DMS153 treated with DMSO at 0.1 percent for 48 hours (cell line): Measurements from ENCODE around the gene RNF213.

Source experiments
- DNase-seq: peaks from one replicate; lab custom pipeline; 2025; ENCODE audit not compliant: unreplicated experiment; lab: John Stamatoyannopoulos, UW

The RNF213 gene

DNA sequence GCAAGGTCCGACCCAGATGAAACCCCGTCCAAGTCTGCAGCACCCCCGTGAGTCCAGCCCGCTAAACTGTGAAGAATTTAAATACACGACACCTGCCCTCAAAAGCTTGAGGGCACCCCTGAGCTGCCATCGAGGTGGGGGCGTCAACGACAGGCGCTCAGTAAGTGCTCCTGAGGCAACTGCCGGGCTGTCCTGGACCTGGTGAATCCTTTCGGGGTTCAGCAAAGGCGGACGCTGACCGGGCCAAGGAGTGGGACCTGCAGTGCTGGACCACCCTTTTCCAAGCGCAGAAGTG, 153.8 kb downstream of the RNF213 start:
- DNase-seq, result no peak

DNA sequence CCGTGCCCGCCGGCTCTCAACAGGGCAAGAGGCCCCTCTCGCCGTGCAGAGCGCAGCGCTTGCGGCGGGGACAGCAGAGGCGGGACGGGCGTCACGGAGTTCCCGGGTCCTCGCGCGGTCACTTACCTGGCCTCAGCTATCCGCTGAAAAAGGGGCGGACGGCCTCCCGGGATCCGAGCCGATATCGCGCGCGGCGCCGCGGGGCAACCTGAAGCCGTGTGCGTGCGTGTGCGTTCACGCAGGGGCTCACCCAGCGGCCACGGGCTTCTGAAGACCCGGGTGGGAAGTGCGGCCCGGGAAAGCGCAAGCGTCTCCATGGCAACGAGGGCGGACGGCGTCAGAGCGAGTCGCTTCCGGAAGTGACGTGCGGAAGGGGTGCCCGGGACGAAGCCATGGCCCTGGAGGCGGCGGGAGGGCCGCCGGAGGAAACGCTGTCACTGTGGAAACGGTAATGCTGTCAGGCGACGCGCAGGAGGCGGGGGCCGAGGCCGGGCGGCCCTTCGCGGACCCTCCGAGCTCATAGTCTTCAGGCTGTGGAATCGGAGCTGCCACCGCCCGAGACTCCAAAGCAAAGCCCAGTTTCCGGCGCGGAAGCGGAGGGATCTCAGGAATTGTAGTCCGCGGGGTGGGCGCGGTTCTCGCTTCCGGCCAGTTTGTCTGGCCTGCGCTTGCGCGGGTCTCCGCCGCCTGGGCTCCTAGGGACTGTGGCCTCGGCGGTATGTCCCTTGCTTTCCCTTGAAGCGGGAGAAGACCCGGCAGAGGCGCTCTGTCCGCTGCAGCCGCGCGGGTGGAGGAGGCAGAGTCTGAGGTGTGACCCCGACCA, 154.4 kb downstream of the RNF213 start, which contains the start of gene ENDOV:
Gene ENDOV (plus strand): TSS at position 365 of the 823 bp plus-strand sequence. CDS start 28 bp downstream, at position 393.
- DNase-seq, result peak; percentile 84

- DNase-seq, result no peak
Measured at GRCh38 chr17:80415626-80416137, 155.0 kb downstream of the RNF213 start.

DNA sequence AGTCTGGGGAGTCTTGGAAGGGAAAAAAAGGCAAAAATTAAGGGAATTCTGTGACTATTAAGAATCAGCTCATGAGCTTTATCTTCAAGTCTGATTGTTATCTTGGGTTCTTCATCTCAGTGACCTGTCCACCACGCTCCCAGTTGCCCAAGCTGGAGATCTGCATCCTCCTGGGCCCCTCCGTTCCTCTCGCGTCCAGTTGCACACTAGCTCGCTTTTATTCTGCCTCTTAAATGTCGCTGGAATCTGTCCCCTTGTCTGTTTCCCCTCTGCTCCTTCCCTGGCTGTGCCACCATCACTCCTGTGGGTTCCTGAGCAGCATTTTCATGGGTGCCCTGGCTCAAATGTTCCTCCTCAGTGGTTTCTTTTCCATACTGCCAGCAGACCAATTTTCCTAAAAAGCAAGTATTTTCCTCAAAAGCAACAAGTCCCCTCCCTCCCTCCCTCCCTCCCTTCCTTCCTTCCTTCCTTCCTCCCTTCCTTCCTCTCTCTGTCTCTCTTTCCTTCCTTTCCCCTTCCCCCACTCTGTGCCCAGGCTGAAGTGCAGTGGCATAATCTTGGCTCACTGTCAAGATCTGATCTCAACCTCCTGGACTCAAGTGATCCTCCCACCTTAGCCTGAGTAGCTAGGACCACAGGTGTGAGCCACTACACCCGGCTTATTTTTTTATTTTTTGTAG, 155.7 kb downstream of the RNF213 start:
- DNase-seq, result no peak

DNA sequence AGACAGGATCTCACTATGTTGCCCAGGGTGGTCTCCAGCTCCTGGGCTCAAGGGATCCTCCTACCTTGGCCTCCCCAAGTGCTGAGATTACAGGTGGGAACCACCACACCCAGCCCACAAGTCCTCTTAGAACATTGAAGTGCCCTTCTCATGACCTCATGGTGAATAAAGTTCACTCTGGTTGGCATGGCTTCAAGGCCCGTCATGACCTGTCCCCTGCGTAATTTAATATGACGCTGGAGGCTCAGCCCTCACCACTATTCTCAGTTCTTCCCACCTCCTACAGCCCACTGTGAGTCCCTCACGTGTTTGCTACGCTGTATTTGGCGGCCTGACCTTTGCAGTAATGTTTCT, 156.3 kb downstream of the RNF213 start:
- DNase-seq, result no peak

GRCh38 chr17:80418589-80418988, 157.9 kb downstream of the RNF213 start:
- no peak for DNase-seq

GRCh38 chr17:80419255-80419654, 158.6 kb downstream of the RNF213 start:
- DNase-seq, result no peak

DNA sequence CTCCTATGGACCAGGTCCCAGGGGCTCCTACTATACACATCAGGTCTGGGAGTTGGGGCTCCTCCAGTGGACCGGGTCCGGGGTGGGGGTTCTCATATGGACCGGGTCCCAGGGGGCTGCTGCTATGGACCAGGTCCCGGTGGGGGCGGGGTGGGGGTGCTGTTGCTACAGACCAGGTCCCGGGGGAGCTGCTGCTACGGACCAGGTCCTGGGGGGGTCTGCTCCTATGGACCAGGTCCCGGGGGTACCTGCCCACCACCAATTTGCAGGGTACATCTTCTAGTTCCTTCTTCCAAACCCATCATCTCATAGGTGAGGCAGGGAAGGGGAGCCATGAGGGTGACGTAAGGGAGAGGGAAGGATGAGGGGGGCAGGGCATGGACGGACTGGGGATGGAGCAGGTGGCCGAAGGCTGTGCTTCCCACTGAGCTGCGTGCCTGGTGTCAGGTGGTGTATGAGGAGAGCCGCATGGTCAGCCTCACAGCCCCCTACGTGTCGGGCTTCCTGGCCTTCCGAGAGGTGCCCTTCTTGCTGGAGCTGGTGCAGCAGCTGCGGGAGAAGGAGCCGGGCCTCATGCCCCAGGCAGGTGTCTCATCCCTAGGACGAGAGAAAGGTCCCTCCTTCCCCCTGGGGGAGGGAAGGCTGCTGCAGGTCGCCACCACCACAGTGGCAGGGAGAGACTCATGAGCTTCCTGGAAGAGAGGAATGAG, 160.9 kb downstream of the RNF213 start:
- no peak for DNase-seq

DNA sequence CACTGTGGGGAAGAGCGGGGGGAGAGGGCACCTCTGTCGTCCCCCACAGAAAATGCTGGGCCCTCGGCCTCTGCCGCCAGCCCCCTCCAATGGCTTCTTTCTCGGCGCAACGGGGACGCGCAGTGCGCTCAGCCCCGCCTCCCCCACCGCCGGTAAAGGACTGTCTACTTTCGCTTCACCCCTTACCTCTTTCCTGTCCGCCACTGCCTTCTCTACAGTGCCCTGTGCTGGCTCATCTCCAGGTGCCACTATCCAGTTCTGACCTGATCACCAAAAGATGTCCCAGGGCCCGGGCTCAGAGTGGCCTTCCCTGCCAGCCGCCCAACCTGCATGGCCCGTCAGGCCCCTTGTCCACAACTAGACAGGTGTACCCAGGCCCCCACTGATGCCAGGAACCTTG, 161.6 kb downstream of the RNF213 start:
- no peak for DNase-seq

DNA sequence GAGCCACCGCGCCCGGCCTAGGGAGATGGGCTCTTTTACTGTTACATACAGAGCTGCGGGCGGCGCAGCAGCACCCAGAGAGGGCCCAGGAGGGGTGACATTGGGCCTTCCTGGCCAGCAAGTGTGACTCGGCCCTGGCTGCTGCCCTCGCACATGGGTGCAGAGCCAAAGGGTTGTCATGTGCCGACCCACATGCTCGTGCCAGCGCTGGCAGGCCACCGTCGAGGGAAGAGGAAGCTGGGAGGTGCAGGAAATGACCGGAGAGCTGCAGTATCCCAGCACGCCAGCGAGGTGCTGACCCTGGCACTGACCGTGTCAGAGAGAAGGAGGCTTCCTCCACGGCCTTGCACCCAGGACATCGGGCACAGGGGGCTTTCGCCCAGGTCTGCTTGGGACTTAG, 162.3 kb downstream of the RNF213 start:
- DNase-seq, result no peak

DNA sequence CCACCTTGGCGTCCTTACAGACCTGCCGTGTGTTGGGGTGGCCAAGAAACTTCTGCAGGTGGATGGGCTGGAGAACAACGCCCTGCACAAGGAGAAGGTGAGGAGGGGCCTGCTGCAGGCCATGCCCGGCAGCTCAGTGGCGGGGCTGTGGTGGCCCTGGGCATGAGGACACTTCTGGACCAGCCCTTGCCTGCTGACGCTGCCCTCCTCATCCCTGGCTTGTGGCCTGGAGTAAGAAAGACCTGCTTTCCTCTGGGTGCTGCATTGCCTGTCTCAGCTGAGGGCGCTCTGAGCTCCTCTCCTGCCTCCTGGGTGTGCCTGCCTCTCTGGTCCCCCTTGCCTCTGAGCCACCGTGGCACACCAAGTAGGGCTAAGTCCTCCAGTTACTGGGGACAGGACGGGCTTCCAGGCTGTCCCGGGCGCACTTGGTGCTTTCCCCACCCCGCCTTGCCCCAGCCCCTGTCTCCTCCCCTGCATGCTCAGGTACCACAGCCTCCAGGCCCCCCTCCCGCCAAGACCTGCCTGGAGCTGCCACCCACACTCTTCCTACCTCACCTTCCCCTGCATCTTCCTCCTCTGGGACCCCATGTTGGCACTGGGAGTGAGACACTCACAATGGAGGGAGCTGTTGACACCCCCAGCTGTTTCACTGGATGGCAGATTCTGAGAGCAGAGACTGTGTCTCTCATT, 163.0 kb downstream of the RNF213 start:
- DNase-seq, result no peak

GRCh38 chr17:80424261-80424660, 163.6 kb downstream of the RNF213 start:
- DNase-seq, result no peak

DNA sequence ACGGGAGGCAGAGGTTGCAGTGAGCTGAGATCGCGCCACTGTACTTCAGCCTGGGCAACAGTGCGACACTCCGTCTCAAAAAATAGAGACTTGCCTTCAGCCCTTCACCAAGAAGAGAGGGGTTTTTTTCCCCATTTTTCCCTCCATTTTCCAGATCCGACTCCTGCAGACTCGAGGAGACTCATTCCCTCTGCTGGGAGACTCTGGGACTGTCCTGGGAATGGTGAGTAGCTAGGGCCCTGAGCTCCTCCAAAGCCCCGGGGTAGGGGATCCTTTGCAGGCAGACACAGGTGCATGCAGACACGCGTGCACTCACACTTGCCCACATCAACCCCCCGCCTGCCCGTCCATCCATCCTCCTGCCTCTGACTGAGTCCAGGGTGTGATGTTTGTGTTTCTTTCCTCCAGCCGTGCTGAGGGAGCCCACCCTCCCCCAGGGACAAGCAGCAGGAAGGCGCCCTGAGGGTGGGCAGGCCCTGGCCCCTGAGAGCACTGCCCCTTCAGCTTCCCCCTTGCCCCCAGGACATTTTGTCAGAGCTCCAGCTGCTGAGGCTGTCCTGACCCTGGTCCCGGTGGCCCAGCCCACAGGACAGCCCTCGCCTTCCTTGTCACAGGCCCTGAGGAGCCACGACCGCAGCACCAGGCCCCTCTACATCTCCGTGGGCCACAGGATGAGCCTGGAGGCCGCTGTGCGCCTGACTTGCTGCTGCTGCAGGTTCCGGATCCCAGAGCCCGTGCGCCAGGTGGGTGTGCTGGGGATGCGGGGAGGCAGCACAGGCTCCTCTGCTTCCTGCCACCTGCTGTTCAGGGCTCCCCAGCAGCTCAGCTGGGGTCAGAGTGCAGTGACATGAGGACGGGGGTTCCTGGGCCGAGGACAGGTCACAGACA, 164.5 kb downstream of the RNF213 start:
- no peak for DNase-seq

DNA sequence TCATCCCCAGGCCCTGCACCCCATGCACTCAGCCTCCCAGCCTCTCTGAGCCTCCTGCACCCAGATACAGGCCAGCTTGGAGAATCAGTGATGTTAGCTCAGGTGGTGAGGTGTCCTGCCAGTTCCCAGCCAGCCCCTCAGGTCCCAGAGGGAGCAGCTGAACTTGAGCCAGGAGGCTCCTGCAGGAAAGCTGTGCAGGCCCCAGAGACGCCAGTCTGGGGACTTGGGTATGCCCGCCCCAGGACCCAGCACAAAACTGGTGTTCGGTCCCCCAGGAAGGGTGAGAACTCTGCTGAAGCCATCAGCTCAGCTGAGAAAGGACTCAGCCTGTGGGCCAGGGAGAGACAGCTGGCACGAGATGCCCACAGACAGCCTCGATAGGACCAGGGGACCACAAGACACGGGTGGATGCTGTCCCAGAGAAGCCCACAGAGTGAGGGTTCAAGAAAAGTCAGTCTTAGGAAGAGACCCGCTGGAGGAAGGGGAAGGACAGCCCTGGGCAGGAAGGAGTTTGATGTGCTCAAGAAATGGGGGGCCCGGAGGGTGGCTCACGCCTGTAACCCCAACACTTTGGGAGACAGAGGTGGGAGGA, 165.3 kb downstream of the RNF213 start:
- no peak for DNase-seq

- DNase-seq, result peak; percentile 21
Measured at GRCh38 chr17:80426671-80427326, 166.1 kb downstream of the RNF213 start.

DNA sequence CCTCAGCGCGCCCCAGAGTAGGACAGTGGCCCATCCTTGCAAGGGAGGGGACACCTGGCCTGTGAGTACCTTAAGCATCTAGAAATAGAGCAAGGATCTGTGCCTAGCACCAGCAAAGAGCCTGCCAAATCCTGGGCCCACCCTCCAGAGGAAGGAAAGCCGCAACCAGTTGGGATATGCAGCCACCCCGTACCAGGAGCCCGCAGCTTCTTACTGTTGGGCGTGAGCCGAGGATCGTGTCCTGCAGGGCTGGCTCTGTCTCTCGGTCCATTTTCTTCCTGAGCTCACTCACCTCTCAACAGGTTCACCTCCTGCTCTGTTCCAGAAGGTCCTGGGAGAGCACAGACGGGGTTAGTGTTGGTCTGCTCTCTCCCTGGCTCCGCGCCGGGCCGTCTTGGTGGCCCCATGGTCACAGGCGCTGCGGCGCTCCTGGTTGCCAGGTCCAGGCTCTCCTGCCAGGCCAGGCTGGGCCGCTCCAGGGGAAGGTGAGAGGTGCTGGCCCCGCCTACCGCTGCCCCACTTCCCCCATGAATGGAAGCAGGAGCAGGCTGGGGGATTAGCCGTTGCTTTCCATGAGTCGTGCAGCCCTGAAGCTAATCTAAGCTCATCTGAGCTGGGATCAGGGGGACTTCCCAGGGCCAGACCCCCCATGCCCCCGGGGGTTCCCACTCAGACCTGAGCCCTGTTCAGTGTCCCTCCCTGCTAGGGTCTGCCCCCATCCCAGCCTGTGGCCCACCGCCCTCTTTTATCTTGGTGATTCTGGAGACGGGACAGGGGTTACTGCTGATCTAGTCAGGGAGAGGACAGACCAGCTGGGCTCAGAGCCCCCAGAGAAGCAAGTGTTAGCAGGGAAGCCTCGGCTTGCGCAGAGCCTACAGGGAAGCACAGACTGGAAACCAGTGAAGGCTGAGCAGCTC, 167.0 kb downstream of the RNF213 start:
- no peak for DNase-seq

DNA sequence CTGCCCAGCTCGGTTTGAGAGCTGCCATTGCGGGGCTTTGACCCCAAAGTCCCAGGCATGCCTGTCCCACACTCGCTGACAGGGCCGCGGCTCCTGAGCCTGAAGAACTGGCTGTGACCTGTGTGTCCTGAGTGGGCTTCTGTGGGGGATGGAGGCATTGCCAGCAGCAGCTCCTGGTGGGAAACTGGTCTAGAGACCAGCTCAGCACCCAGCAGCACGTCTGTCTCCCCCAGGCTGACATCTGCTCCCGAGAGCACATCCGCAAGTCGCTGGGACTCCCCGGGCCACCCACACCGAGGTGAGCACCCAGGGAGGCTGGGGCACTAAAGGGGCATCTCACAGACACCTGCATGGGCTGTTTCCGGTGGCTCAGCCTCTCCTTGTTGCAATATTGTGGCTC, 167.7 kb downstream of the RNF213 start:
- no peak for DNase-seq

GRCh38 chr17:80428796-80429195, 168.1 kb downstream of the RNF213 start:
- no peak for DNase-seq
